ENCODE results near the gene TBC1D17.

TBC1D17 gene

GRCh38 chr19:49879243-49879963, 1.9 kb downstream of the TBC1D17 start:
- peak overlapping the region; percentile 61 for H3K27ac ChIP-seq (ENCODE audit: low read depth, low read length, poor library complexity, severe bottlenecking)

DNA sequence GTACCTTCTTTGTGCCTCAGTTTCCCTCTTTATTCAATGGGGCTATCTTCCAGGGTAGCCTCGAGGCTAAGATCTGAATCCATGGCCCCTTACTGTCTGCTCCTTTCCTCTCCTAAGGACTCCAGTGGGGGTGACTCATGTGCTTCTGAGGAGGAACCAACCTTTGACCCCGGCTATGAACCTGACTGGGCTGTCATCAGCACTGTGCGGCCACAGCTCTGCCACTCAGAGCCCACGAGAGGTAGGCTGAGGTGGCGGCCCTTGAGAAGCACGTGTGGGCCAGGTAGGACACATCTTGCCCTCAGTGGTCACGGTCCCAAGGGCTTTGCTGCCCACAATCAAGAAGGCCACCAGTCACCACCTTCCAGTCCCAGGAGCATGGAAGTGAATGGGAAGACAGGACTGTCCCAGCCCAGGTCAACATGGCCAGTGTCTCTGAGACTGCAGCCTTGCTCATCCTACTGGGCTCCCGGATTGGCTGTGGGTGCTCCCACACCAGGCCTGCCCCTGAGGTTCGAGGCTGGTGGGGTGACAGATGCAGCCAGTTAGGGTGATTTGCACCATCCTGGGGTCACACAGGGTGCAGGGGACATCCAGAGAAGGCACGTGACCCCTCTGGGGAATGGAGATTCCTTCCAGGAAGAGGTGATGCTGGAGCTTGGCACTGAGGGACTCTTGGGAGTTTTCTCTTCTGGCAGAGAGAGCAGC, 2.8 kb downstream of the TBC1D17 start:
- peaks cover 6% of the 10 kb centered on the region for H3K79me2 ChIP-seq (ENCODE audit: insufficient read depth, low read length)
- TF ChIP-seq EZH2 (IDR thresholded peaks at IDR 0.05; ENCODE audit: borderline replicate concordance, low read length) = no peak
- TF ChIP-seq, protein P1, sequence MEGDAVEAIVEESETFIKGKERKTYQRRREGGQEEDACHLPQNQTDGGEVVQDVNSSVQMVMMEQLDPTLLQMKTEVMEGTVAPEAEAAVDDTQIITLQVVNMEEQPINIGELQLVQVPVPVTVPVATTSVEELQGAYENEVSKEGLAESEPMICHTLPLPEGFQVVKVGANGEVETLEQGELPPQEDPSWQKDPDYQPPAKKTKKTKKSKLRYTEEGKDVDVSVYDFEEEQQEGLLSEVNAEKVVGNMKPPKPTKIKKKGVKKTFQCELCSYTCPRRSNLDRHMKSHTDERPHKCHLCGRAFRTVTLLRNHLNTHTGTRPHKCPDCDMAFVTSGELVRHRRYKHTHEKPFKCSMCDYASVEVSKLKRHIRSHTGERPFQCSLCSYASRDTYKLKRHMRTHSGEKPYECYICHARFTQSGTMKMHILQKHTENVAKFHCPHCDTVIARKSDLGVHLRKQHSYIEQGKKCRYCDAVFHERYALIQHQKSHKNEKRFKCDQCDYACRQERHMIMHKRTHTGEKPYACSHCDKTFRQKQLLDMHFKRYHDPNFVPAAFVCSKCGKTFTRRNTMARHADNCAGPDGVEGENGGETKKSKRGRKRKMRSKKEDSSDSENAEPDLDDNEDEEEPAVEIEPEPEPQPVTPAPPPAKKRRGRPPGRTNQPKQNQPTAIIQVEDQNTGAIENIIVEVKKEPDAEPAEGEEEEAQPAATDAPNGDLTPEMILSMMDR (IDR thresholded peaks at IDR 0.05; ENCODE audit: low read length) = no peak
- H3K4me3 ChIP-seq (ENCODE audit: low read depth, low read length, poor library complexity, severe bottlenecking) = no peak overlapping the region
- no peak overlapping the region for H3K4me2 ChIP-seq (ENCODE audit: low read length)
- H3K9me2 ChIP-seq (ENCODE audit: low read depth, low read length) = no peaks in the 10 kb centered on the region
- no peaks in the 10 kb centered on the region for H3F3A ChIP-seq (ENCODE audit: insufficient read depth, low read length)
- H3K4me1 ChIP-seq (ENCODE audit: insufficient read depth, low read length, severe bottlenecking) = peaks cover 21% of the 10 kb centered on the region
- H3K9ac ChIP-seq (ENCODE audit: low read length) = no peak overlapping the region
- peaks cover 53% of the 10 kb centered on the region for H3K36me3 ChIP-seq (ENCODE audit: insufficient read depth, low read length)
- 0 out of 2 replicates have a peak, but pooled peaks cover 3% of the 10 kb centered on the region for H3K9me3 ChIP-seq (ENCODE audit: low read length)
- H4K20me1 ChIP-seq (ENCODE audit: insufficient read depth, low read length) = no peaks in the 10 kb centered on the region
- no peak overlapping the region for H2AFZ ChIP-seq (ENCODE audit: low read length)
- no peaks in the 10 kb centered on the region for H3K27me3 ChIP-seq (ENCODE audit: insufficient read depth, low read length)
- H3K27ac ChIP-seq (ENCODE audit: low read depth, low read length, poor library complexity, severe bottlenecking) = no peak overlapping the region

More at GRCh38 chr19:49879243-49879963, 1.9 kb downstream of the TBC1D17 start:
- H3K79me2 ChIP-seq (ENCODE audit: insufficient read depth, low read length) = peaks cover 8% of the 10 kb centered on the region
- peak overlapping the region; percentile 93 for H3K4me3 ChIP-seq (ENCODE audit: low read depth, low read length, poor library complexity, severe bottlenecking)
- H3K9ac ChIP-seq (ENCODE audit: low read length) = peak overlapping the region; percentile 98
- 0 out of 2 replicates have a peak, but pooled peaks cover 3% of the 10 kb centered on the region for H3K9me3 ChIP-seq (ENCODE audit: low read length)
- no peaks in the 10 kb centered on the region for H4K20me1 ChIP-seq (ENCODE audit: insufficient read depth, low read length)
- peaks cover 47% of the 10 kb centered on the region for H3K36me3 ChIP-seq (ENCODE audit: insufficient read depth, low read length)
- peak overlapping the region; percentile 94 for H3K4me2 ChIP-seq (ENCODE audit: low read length)
- no peak overlapping the region for H2AFZ ChIP-seq (ENCODE audit: low read length)
- peaks cover 30% of the 10 kb centered on the region for H3K4me1 ChIP-seq (ENCODE audit: insufficient read depth, low read length, severe bottlenecking)
- H3F3A ChIP-seq (ENCODE audit: insufficient read depth, low read length) = no peaks in the 10 kb centered on the region
- H3K9me2 ChIP-seq (ENCODE audit: low read depth, low read length) = no peaks in the 10 kb centered on the region
- TF ChIP-seq, protein P1 (IDR thresholded peaks at IDR 0.05; ENCODE audit: low read length) = no peak
- no peak for TF ChIP-seq EZH2 (IDR thresholded peaks at IDR 0.05; ENCODE audit: borderline replicate concordance, low read length)
- no peaks in the 10 kb centered on the region for H3K27me3 ChIP-seq (ENCODE audit: insufficient read depth, low read length)

DNA sequence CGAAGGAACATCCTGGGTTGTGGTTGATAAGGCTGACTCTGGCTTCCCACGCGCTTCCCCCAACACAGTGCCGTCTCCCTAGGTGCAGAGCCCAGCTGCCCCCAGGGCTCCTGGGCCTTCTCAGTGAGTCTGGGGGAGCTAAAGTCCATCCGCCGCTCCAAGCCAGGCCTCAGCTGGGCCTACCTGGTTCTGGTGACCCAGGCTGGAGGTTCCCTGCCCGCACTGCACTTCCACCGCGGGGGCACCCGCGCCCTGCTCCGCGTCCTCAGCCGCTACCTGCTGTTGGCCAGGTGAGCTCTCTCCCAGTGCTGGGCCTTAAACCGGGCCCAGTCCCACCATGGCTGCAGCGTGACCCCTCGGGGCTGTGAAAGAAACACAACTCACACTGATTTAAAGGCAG, 3.7 kb downstream of the TBC1D17 start:
- Histone ChIP-seq H4K20me1 (ENCODE audit: insufficient read depth, low read length) (no peaks in the 10 kb centered on the region), H3K36me3 (ENCODE audit: insufficient read depth, low read length) (peaks cover 57% of the 10 kb centered on the region), H3K4me1 (ENCODE audit: insufficient read depth, low read length, severe bottlenecking) (peaks cover 16% of the 10 kb centered on the region), H3K9ac (ENCODE audit: low read length) (no peak overlapping the region), H3K9me3 (ENCODE audit: low read length) (0 out of 2 replicates have a peak, but pooled peaks cover 3% of the 10 kb centered on the region), H3K4me2 (ENCODE audit: low read length) (no peak overlapping the region), H3K27me3 (ENCODE audit: insufficient read depth, low read length) (no peaks in the 10 kb centered on the region), H3F3A (ENCODE audit: insufficient read depth, low read length) (no peaks in the 10 kb centered on the region), H3K9me2 (ENCODE audit: low read depth, low read length) (no peaks in the 10 kb centered on the region), H3K4me3 (ENCODE audit: low read depth, low read length, poor library complexity, severe bottlenecking) (no peak overlapping the region), H3K79me2 (ENCODE audit: insufficient read depth, low read length) (no peaks in the 10 kb centered on the region), H2AFZ (ENCODE audit: low read length) (no peak overlapping the region), H3K27ac (ENCODE audit: low read depth, low read length, poor library complexity, severe bottlenecking) (no peak overlapping the region)
- TF ChIP-seq, protein P1 (IDR thresholded peaks at IDR 0.05; ENCODE audit: low read length) = no peak
- no peak for TF ChIP-seq EZH2 (IDR thresholded peaks at IDR 0.05; ENCODE audit: borderline replicate concordance, low read length)
